Activated CD8-positive, alpha-beta T cell treated with anti-CD3 and anti-CD28 coated beads for 36 hours (primary cell): ENCODE measurements around the gene ZNF488. TPM values are rescaled to one million over a fixed set of nuclear protein-coding genes. Genes with fewer than 3 reads are reported as not detected.

Experiments
- ATAC-seq: fragments of 200-7000 bp; cut with Tn5 transposase; one replicate; pipeline ENCODE4 v1.10.0; 2021; ENCODE audit warnings: mild to moderate bottlenecking, moderate library complexity
- CTCF ChIA-PET: fragments of 350-600 bp; sonication (Branson Sonifier 250); formaldehyde crosslinking; loops from one replicate; lab custom pipeline; 2021; ENCODE audit warnings: antibody characterized with exemption; lab: Charles Lee
- POLR2A ChIA-PET: fragments of 350-600 bp; sonication (Branson Sonifier 250); formaldehyde crosslinking; loops from one replicate; lab custom pipeline; 2021; ENCODE audit warnings: antibody characterized with exemption; lab: Charles Lee
- DNase-seq: peaks from one replicate; pipeline ENCODE4 v3.0.0-alpha.2; 2020
- H3K27ac Mint-ChIP-seq: one replicate; pipeline ENCODE4 v1.8.0; 2021; ENCODE audit warnings: mild to moderate bottlenecking, mixed read lengths
- H3K27me3 Mint-ChIP-seq: one replicate; pipeline ENCODE4 v1.8.0; 2021; ENCODE audit warnings: mixed read lengths
- H3K36me3 Mint-ChIP-seq: one replicate; pipeline ENCODE4 v1.8.0; 2021; ENCODE audit warnings: low read depth, mixed read lengths
- H3K4me1 Mint-ChIP-seq: one replicate; pipeline ENCODE4 v1.8.0; 2021; ENCODE audit warnings: low read depth, mixed read lengths
- H3K4me3 Mint-ChIP-seq: one replicate; pipeline ENCODE4 v1.8.0; 2021; ENCODE audit warnings: mild to moderate bottlenecking, moderate library complexity, mixed read lengths
- H3K9me3 Mint-ChIP-seq: one replicate; pipeline ENCODE4 v1.8.0; 2021; ENCODE audit warnings: mixed read lengths
- intact Hi-C: fragments of 100-400 bp; cut with micrococcal nuclease; formaldehyde crosslinking; loops from one replicate; pipeline ENCODE4 v1.10.0; 2022
- total RNA-seq, 2 experiments: library from RNA; stranded (reverse); gene quantifications; one replicate each; pipeline ENCODE4 v1.2.3, GENCODE V29; 2021
- TF ChIP-seq, protein P1 (sequence below): fragments of 200-600 bp; IDR thresholded peaks from one replicate; pipeline ENCODE4 v1.8.0; 2022; ENCODE audit warnings: antibody characterized with exemption, mild to moderate bottlenecking

ZNF488 gene
- total RNA-seq, 2 experiments from 2014 or later = 0.36 to 0.58 TPM

- TF ChIP-seq, protein P1, sequence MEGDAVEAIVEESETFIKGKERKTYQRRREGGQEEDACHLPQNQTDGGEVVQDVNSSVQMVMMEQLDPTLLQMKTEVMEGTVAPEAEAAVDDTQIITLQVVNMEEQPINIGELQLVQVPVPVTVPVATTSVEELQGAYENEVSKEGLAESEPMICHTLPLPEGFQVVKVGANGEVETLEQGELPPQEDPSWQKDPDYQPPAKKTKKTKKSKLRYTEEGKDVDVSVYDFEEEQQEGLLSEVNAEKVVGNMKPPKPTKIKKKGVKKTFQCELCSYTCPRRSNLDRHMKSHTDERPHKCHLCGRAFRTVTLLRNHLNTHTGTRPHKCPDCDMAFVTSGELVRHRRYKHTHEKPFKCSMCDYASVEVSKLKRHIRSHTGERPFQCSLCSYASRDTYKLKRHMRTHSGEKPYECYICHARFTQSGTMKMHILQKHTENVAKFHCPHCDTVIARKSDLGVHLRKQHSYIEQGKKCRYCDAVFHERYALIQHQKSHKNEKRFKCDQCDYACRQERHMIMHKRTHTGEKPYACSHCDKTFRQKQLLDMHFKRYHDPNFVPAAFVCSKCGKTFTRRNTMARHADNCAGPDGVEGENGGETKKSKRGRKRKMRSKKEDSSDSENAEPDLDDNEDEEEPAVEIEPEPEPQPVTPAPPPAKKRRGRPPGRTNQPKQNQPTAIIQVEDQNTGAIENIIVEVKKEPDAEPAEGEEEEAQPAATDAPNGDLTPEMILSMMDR = no peak
- Mint-ChIP-seq H3K9me3 (no peaks in the 10 kb centered on the region), H3K4me1 (peaks cover 12% of the 10 kb centered on the region), H3K4me3 (no peak overlapping the region), H3K27ac (no peak overlapping the region), H3K27me3 (no peaks in the 10 kb centered on the region), H3K36me3 (no peaks in the 10 kb centered on the region)
- no peak for DNase-seq
- ATAC-seq = no peak
- CTCF ChIA-PET = interaction anchor here (2.5 to 6.9 kb wide), 2 partner anchors 270 to 291 kb away, joined by 13 to 204 read pairs; no protein-coding TSS in a partner anchor
- intact Hi-C loops = no loop called here
- POLR2A ChIA-PET = no interaction called here
These were observed 68.0 kb downstream of the ZNF488 start for GRCh38 chr10:47316131-47316530.

Other genes starting within 250 kb of the ZNF488 start
- 1 to 10 TPM; 1.4 to 1.5 TPM for gene GDF10, start 84.1 kb downstream of the ZNF488 start, total RNA-seq
- gene GDF2, start 61.8 kb downstream of the ZNF488 start, total RNA-seq = not detected
- not detected for gene RBP3, start 35.9 kb downstream of the ZNF488 start, total RNA-seq
- gene ANXA8, start 99.8 kb upstream of the ZNF488 start, total RNA-seq = not detected
- gene FAM25G, start 107.4 kb upstream of the ZNF488 start, total RNA-seq = not detected
- 1 to 10 TPM; 3.4 to 3.6 TPM for gene AGAP9, start 139.3 kb upstream of the ZNF488 start, total RNA-seq